ENCODE results near the gene ZNF682.
"Not testable (repeated sequence)": the region's sequence is repeated elsewhere in the genome, so short reads cannot be mapped to it uniquely, and the experiment has no call there.

The ZNF682 gene

GRCh38 chr19:19997656-19998268, 41.5 kb downstream of the ZNF682 start:
- DNase-seq (ENCODE audit: low read depth, low spot score) = no peak

- DNase-seq (ENCODE audit: low read depth, low spot score) = no peak
Measured at GRCh38 chr19:19966862-19967261, 72.4 kb downstream of the ZNF682 start.

DNA sequence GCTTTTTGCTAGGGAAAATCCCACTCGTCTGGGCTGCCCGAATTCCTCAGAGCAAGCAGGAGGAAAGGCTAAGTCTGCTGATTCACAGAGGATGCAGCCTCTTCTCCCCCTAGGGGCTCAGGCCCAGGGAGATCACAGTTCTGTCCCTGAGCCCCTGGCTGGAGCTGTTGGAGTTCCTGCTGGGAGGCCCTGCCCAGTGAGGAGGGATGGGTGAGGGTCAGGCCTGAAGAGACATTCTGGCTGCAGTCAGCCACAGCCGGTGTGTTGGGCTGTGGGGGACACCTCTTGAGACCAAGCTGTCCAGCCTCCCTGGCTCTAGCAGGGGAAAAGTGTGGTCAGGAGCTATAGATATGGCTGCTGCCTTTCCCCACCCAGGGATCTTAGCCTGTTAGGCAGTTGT, 73.2 kb downstream of the ZNF682 start:
- not testable (repeated sequence) for DNase-seq (ENCODE audit: low read depth, low spot score)

GRCh38 chr19:19964416-19964815, 74.9 kb downstream of the ZNF682 start:
- DNase-seq (ENCODE audit: low read depth, low spot score) = no peak

- not testable (repeated sequence) for DNase-seq (ENCODE audit: low read depth, low spot score)
Measured at GRCh38 chr19:19959151-19959799, 80.0 kb downstream of the ZNF682 start.

DNA sequence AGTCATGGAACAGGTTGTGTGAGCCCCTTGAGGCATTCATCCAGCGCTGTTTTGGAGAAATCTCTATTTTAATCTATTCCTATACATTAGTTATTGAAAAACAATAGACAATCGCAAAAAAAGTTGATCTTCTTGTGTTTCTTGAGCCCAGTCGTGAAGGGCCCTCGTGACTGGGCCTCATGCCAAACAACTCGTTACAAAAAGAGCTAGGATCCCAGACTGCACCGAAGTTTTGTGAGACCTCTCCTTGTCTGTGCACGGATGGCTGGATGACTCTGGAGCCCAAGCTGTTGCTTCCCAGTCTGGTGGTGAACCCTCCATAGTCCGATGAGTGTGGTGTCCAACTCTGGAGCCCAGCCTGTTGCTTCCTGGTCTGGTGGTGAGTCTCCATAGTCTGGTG, 81.5 kb downstream of the ZNF682 start:
- not testable (repeated sequence) for DNase-seq (ENCODE audit: low read depth, low spot score)

- no peak for DNase-seq (ENCODE audit: low read depth, low spot score)
Measured at GRCh38 chr19:19956434-19957075, 82.8 kb downstream of the ZNF682 start.

- no peak for DNase-seq (ENCODE audit: low read depth, low spot score)
Measured at GRCh38 chr19:19955208-19955607, 84.1 kb downstream of the ZNF682 start.

All from brain pericyte (primary cell).